ENCODE results near the gene ZNF630. TPM values are rescaled to one million over a fixed set of nuclear protein-coding genes. Genes with fewer than 3 reads are reported as not detected.

ZNF630 gene
- total and polyA plus RNA-seq, 2 of the 8 experiments (the other 6 are each of a cell fraction or from before 2014, with no cell fraction given): 0.67 to 2.2 TPM

DNA sequence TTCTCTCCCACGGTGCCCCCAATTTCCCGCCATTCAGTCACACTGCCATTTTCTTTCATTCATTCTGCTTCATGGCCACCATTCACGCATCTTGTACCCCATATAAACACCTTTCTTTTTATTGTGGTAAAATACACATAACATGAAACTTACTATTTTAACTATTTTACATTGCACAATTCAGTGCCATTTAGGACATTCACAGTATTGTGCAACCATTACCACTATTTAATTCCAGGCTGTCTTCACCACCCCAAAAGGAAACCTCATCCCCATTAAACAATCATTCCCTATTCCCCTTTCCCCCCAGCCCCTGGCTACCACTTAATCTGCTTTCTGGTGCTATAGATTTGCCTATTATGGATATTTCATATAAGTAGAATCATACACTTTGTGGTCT, 48.7 kb downstream of the ZNF630 start:
- H2BK12ac ChIP-seq (ENCODE audit: low read depth, low read length): no peak overlapping the region
- no peak overlapping the region for H4K91ac ChIP-seq (replicated peaks; ENCODE audit: insufficient read length, low read length)
- no peaks in the 10 kb centered on the region for H3K79me1 ChIP-seq (ENCODE audit: low read depth, low read length)
- H2BK120ac ChIP-seq (replicated peaks; ENCODE audit: low read depth, low read length): no peak overlapping the region
- H2AFZ ChIP-seq (ENCODE audit: low read length): no peak overlapping the region
- H4K8ac ChIP-seq (ENCODE audit: extremely low read depth, insufficient read depth, low read length): no peak overlapping the region
- no peak overlapping the region for H2BK5ac ChIP-seq (ENCODE audit: low read depth, low read length)
- H3K56ac ChIP-seq (replicated peaks; ENCODE audit: insufficient read length, low read depth, low read length): no peak overlapping the region
- no peaks in the 10 kb centered on the region for H3K36me3 ChIP-seq (ENCODE audit: control insufficient read depth in 2 of 4, insufficient read depth in 4 of 4, low read length in 3 of 4)
- H4K20me1 ChIP-seq (replicated peaks in 1 of 2; ENCODE audit: control insufficient read depth in 1 of 2, insufficient read depth in 2 of 2, low read length in 2 of 2): no peaks in the 10 kb centered on the region
- POLR2A ChIA-PET (ENCODE audit: partially characterized antibody): no interaction called here
- no peaks in the 10 kb centered on the region for H3K23me2 ChIP-seq (ENCODE audit: low read depth, low read length)
- H3K27ac ChIP-seq (ENCODE audit: low read depth, low read length): no peak overlapping the region
- H3K4me2 ChIP-seq (ENCODE audit: insufficient read depth in 1 of 2, low read depth in 2 of 2, low read length in 2 of 2): no peak overlapping the region
- H3K4me3 ChIP-seq (ENCODE audit: extremely low read depth in 1 of 4, insufficient read depth in 2 of 4, low read depth in 3 of 4, low read length in 4 of 4): no peak overlapping the region
- no peak for FAIRE-seq
- H2BK20ac ChIP-seq (ENCODE audit: low read length): no peak overlapping the region
- no peak overlapping the region for H2AK5ac ChIP-seq (ENCODE audit: low read depth, low read length)
- H3K9ac ChIP-seq (replicated peaks in 1 of 4; ENCODE audit: extremely low read depth in 1 of 4, low read depth in 3 of 4, low read length in 3 of 4): no peak overlapping the region
- H2BK15ac ChIP-seq (ENCODE audit: low read length): no peak overlapping the region
- CTCF ChIA-PET (ENCODE audit: partially characterized antibody): interaction anchor here (1.7 kb wide), 1 partner anchor 190 kb away, joined by 9 read pairs; no protein-coding TSS in a partner anchor
- H3K79me2 ChIP-seq (ENCODE audit: control insufficient read depth in 1 of 2, insufficient read depth in 2 of 2, low read length in 2 of 2): no peaks in the 10 kb centered on the region
- no peaks in the 10 kb centered on the region for H3K27me3 ChIP-seq (replicated peaks in 1 of 4; ENCODE audit: control insufficient read depth in 3 of 4, extremely low read depth in 1 of 4, insufficient read depth in 3 of 4, low read length in 3 of 4)
- H3K23ac ChIP-seq (ENCODE audit: insufficient read length): no peak overlapping the region
- H3K4ac ChIP-seq (replicated peaks; ENCODE audit: insufficient read length, low read depth, low read length): no peak overlapping the region
- no peaks in the 10 kb centered on the region for H3K4me1 ChIP-seq (replicated peaks in 1 of 4; ENCODE audit: control insufficient read depth in 3 of 4, insufficient read depth in 4 of 4, low read length in 3 of 4)
- H3K9me3 ChIP-seq (ENCODE audit: insufficient read depth in 2 of 2, low read depth in 1 of 2, low read length in 1 of 2): no peaks in the 10 kb centered on the region
- no peak overlapping the region for H3K14ac ChIP-seq (ENCODE audit: insufficient read length)
- no peak overlapping the region for H4K5ac ChIP-seq (ENCODE audit: insufficient read length, low read depth, low read length)
- WGBS, 2 experiments (ENCODE audit: extremely low coverage in 1 of 2, insufficient coverage in 1 of 2, insufficient read length in 1 of 2, insufficient replicate concordance in 2 of 2, low coverage in 1 of 2, low lambda C conversion rate in 2 of 2, missing lambda C conversion rate in 1 of 2): 93% methylated on average over 3 of the region's 3 CpGs; no CpG with 5 or more reads in 1 of the 2 experiments
- no peak overlapping the region for H3K18ac ChIP-seq (ENCODE audit: extremely low read depth, low read length)
- DNase-seq (ENCODE audit: low read depth in 1 of 2, low spot score in 2 of 2): no peak
- TF ChIP-seq, protein P1, sequence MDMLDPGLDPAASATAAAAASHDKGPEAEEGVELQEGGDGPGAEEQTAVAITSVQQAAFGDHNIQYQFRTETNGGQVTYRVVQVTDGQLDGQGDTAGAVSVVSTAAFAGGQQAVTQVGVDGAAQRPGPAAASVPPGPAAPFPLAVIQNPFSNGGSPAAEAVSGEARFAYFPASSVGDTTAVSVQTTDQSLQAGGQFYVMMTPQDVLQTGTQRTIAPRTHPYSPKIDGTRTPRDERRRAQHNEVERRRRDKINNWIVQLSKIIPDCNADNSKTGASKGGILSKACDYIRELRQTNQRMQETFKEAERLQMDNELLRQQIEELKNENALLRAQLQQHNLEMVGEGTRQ (IDR thresholded peaks at IDR 0.05; ENCODE audit: low read length): no peak
- TF ChIP-seq KDM1A (IDR thresholded peaks at IDR 0.05; ENCODE audit: borderline replicate concordance, low read length): no peak
- TF ChIP-seq TAF1 (IDR thresholded peaks at IDR 0.05; ENCODE audit: low read depth, low read length): no peak
- TF ChIP-seq KDM5A (IDR thresholded peaks at IDR 0.05; ENCODE audit: low read length): no peak
- TF ChIP-seq RNF2 (IDR thresholded peaks at IDR 0.05; ENCODE audit: borderline replicate concordance, low read depth, low read length, missing control alignments, poor library complexity, severe bottlenecking): no peak
- no peak for TF ChIP-seq TCF12 (IDR thresholded peaks at IDR 0.05; ENCODE audit: low read depth, low read length)
- TF ChIP-seq BCL11A (IDR thresholded peaks at IDR 0.05; ENCODE audit: low read depth in 2 of 2, low read length in 2 of 2): no peak
- no peak for TF ChIP-seq SUZ12 (IDR thresholded peaks at IDR 0.05; ENCODE audit: low read length)
- TF ChIP-seq POU5F1 (IDR thresholded peaks at IDR 0.05; ENCODE audit: low read depth, low read length): no peak
- TF ChIP-seq, protein P2, sequence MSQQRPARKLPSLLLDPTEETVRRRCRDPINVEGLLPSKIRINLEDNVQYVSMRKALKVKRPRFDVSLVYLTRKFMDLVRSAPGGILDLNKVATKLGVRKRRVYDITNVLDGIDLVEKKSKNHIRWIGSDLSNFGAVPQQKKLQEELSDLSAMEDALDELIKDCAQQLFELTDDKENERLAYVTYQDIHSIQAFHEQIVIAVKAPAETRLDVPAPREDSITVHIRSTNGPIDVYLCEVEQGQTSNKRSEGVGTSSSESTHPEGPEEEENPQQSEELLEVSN (IDR thresholded peaks at IDR 0.05): no peak
- no peak for TF ChIP-seq MAFK (IDR thresholded peaks at IDR 0.05; ENCODE audit: low read depth, low read length)
- no peak for TF ChIP-seq TEAD4 (IDR thresholded peaks at IDR 0.05; ENCODE audit: low read depth, low read length)
- TF ChIP-seq JUND (IDR thresholded peaks at IDR 0.05; ENCODE audit: low read length): no peak

All from H1 (cell line).